Right lobe of liver (tissue), 4 donors: ENCODE results near the gene PLEKHS1.
"Not testable (repeated sequence)": the region's sequence is repeated elsewhere in the genome, so short reads cannot be mapped to it uniquely, and the experiment has no call there.

Experiments
- POLR2A ChIP-seq: fragments of 450-650 bp; IDR thresholded peaks from one replicate; pipeline ENCODE4 v1.6.1; 2017; ENCODE audit warnings: antibody characterized with exemption, mild to moderate bottlenecking
- TF ChIP-seq, protein P1 (sequence below), 4 donors: fragments of 200-600 bp in 3 of 4; fragments of 450-650 bp in 1 of 4; IDR thresholded peaks; one replicate each; pipeline versions ENCODE4 v1.5.1 to v1.8.0; 2016 to 2022; ENCODE audit warnings: antibody characterized with exemption in 4 of 4, mild to moderate bottlenecking in 2 of 4
- donor health status: DM: no; HTN: no; CAD: no.
- donor health status: DM: no; HTN: no; CAD: no.
- donor health status: DM: no; HTN: yes; CAD: no.

- TF ChIP-seq POLR2A = not testable (repeated sequence)
- TF ChIP-seq, protein P1, sequence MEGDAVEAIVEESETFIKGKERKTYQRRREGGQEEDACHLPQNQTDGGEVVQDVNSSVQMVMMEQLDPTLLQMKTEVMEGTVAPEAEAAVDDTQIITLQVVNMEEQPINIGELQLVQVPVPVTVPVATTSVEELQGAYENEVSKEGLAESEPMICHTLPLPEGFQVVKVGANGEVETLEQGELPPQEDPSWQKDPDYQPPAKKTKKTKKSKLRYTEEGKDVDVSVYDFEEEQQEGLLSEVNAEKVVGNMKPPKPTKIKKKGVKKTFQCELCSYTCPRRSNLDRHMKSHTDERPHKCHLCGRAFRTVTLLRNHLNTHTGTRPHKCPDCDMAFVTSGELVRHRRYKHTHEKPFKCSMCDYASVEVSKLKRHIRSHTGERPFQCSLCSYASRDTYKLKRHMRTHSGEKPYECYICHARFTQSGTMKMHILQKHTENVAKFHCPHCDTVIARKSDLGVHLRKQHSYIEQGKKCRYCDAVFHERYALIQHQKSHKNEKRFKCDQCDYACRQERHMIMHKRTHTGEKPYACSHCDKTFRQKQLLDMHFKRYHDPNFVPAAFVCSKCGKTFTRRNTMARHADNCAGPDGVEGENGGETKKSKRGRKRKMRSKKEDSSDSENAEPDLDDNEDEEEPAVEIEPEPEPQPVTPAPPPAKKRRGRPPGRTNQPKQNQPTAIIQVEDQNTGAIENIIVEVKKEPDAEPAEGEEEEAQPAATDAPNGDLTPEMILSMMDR (IDR thresholded peaks at IDR 0.05) = not testable (repeated sequence)
These were observed 63.2 kb downstream of the PLEKHS1 start for GRCh38 chr10:113814700-113815099.
